HG03196 (cell line): ENCODE results near the gene ADGRA1.
"Not testable (repeated sequence)": the region's sequence is repeated elsewhere in the genome, so short reads cannot be mapped to it uniquely, and the experiment has no call there.

Experiments
- ATAC-seq: cut with Tn5 transposase; IDR thresholded peaks from one replicate; pipeline ENCODE4 v1.9.1; 2021; ENCODE audit not compliant: unreplicated experiment

The ADGRA1 gene, protein sequence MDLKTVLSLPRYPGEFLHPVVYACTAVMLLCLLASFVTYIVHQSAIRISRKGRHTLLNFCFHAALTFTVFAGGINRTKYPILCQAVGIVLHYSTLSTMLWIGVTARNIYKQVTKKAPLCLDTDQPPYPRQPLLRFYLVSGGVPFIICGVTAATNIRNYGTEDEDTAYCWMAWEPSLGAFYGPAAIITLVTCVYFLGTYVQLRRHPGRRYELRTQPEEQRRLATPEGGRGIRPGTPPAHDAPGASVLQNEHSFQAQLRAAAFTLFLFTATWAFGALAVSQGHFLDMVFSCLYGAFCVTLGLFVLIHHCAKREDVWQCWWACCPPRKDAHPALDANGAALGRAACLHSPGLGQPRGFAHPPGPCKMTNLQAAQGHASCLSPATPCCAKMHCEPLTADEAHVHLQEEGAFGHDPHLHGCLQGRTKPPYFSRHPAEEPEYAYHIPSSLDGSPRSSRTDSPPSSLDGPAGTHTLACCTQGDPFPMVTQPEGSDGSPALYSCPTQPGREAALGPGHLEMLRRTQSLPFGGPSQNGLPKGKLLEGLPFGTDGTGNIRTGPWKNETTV

DNA sequence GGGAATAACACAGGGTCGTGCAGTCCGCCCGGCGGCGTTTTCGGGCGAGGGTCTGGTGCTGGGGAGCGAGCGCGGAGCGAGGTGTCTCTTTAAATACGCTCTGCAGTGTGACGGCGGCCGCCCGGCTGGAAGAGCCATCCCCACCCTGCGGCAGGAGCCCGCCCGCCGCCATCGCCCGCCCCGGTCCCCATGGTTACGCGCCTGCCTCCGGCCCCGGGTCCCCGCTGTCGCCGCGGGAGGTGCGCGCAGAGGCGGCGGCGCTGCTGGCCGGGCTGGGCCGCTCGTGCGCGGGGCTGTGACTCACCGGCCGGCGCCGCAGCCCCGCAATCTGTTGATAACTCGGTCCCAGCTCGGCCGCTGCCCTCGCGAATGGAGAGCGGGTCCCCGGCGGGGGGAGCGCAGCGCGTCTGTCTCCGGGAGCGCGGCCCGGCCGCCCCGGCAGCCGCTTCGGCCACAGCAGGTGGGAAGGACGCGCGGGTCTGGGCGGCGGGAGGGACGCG lies at the start of gene ADGRA1:
Gene ADGRA1, plus strand, starts transcription at position 246 of the 500 bp plus-strand sequence. CDS start 986 bp downstream, outside the sequence.
- ATAC-seq = no peak

GRCh38 chr10:133038036-133038823 lies 49.5 kb upstream of the ADGRA1 start:
- ATAC-seq = no peak

DNA sequence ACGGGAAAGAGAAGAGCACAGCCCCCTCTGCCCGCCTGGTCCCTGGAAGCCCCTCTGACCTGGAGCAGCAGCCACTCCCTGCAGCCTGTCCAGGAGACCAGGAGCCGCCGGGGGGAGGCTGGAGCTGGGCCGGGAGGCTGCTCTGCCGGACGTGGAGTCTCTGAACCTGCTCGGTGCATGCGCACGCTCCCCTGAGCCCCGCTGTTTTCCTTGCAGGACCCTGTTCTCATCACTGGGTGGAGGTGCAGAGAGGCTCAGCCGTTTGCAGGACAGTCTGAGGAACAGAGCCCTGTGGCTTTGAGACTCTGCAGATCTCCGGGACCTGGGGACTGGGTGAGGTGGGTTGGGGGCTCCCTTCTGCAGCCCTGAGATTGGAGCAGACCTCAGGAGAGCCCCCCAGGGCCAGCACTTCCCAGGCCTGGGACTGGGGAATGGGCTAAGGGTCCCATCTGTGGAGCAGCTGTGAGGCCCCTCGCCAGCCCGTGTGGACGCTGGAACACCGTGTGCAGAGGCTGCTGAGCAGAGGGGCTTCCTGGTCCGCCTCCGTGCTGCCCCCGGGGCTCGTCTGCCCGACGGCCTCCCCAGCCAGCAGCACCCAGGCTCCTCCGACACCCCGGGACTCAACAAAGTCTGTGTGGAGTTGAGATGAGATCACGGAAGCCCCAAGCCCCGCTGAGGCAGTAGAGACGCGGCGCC lies 48.5 kb upstream of the ADGRA1 start:
- ATAC-seq = no peak

- ATAC-seq = no peak
These were observed 47.9 kb upstream of the ADGRA1 start for GRCh38 chr10:133039803-133040165.

GRCh38 chr10:133040198-133040597 lies 47.5 kb upstream of the ADGRA1 start:
- ATAC-seq = no peak

- ATAC-seq = no peak
These were observed 46.6 kb upstream of the ADGRA1 start for GRCh38 chr10:133041101-133041500.

DNA sequence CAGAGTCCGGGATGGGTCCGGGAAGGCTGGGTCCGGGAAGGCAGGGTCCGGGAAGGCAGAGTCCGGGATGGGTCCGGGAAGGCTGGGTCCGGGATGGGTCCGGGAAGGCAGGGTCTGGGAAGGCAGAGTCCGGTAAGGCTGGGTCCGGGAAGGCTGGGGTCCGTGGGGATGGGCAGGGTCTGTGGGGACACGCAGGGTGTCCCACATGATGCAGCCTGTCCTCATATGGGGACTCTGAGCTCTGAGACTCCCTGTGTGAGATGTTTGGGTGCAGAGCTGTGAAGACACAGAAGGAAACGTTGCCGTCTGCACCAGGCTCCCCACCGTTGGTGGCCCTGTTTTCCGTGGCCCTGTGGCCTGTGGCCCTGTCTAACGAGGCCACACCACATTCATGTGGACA lies 45.7 kb upstream of the ADGRA1 start:
- ATAC-seq = no peak

DNA sequence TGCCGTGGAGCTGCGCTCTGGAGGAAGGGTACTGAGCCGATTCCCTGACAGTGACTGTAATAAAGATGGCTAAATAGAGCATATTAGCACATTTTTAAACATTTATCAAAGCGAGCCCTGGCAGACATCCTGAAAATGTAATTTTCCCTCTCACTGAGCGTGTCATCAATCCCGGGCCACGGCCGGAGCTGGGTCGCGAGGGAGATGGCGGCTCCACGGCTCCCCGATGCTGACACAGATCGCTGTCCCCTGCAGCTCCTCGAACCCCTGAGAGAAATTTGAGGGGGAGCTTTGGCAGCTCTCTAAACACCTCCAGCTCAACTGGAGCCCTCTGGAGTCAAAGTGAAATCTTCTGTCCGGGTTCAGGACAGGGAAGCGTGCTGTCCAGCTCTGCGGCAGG lies 44.9 kb upstream of the ADGRA1 start:
- ATAC-seq = no peak

GRCh38 chr10:133043541-133044225 lies 44.0 kb upstream of the ADGRA1 start:
- no peak for ATAC-seq

DNA sequence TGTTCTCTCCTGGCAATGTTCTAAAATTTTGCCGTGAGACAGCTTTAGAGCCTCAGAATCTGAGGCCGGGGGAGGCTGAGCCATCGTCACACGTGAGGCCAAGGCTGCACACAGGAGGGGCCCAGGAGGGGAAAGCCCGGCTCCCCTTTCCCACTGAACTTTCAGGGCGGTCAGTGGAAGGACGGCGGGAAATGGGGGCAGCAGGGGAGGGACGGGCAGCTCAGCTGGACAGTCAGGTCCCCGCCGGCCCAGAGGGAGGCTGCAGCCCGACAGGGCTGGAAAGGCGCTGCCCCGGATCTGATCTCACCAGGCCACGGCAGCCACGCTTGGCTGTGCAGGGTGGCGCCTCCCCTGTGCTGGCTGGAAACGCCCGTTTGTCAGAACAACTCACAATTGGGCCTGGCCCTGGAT lies 43.3 kb upstream of the ADGRA1 start:
- ATAC-seq = no peak

DNA sequence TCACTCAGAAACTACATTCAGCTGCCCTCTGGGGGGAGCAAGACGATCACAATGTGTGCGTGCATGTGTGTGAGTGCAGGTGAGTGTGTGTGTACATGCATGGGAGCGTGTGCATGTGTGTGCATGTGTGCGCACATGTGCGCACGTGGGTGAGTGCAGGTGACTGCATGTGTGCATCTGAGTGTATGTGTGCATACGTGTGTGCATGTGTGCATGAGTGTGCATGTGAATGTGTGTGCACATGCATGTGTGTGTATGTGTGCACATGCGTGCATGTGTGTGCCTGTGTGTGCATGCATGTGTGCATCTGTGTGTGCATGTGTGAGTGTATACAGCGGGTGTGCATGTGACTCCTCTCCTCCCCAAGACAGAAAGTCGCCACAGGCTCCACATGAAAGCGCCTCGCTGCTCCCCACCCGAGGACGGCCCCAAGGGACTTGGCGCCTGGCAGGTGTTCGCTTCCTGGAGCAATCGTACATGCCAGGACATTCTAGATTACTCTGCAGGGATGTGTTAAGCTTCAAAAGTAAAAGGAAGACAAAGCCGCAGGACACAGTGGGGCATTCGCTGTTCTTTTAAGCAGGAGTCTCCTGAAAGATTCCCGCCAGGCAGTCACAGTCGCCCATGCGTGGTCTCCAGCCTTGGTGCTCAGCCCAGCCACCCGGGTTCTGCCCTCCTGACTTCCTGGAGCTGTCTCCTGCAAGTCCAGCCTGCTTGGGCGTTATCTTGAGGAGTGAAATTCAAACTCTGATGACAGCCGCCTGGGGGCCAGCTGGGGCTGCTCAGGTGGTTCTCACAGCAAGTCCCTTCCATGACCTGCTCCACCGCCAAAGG lies 42.0 kb upstream of the ADGRA1 start:
- ATAC-seq = no peak

DNA sequence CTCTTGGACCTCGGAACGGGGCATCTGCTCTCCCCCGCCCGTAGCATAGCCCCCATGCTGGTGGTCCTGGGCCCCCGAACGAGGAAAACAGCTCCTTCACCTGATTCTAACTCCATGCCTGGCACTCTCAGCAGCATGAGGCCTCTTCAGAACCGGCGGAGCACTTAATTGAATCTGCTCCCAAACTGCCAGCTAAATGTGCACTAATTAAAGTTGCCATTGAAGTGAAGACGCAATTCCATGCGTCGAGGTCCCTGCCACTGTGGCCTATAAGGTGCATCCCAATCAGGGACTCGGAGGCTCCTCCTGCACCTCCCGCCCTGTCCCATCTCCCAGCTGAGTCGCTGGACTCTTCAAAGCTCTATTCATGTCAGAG lies 41.3 kb upstream of the ADGRA1 start:
- ATAC-seq = no peak

DNA sequence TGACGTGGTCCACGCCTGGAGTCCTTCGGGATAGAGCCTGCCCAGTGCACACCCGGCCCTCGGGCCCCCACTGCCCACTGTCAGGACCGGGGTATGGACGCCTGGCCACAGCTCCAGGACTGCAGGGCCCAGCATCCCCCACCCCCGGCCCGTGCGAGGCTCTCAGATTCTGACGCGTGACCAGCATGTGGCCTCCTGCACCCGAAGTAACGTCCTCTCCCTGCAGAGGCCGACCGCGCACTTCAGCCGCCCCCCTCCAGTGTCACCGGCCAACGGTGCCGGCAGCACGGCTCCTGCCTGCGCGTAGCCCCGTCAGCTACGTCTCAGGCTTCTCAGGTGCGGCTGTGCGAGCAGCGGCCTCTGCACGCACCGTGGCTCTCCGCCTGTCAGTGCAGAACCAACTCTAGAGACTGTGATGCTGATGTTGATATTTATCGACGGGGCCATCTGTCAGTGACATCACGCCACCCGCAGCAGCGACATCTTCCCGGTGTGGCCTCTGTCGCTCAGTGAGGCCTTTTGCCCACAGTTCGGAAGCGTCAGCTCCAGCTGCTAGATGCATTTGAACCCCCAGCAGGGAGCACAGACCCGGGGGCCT lies 40.1 kb upstream of the ADGRA1 start:
- no peak for ATAC-seq

- ATAC-seq = no peak
These were observed 39.5 kb upstream of the ADGRA1 start for GRCh38 chr10:133048266-133048665.

DNA sequence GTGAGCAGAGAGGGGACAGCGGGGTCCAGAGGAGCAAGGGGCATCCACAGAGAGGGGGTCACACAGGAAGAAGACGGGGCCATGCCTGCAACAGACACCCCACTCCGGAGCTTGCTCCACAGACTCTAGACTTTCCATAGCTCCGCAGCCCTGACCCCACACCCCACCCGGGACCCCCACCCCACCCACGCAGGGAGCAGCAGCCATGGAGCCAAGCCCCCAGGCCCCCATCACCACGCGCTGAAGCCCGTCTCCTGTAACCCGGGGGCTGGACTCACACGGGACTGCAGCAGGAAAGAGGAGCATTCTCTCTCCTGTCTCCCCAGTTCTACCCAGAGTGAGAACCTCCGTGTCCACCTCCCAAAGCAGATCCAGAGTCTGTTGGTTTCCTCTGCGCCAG lies 38.8 kb upstream of the ADGRA1 start:
- ATAC-seq = no peak

DNA sequence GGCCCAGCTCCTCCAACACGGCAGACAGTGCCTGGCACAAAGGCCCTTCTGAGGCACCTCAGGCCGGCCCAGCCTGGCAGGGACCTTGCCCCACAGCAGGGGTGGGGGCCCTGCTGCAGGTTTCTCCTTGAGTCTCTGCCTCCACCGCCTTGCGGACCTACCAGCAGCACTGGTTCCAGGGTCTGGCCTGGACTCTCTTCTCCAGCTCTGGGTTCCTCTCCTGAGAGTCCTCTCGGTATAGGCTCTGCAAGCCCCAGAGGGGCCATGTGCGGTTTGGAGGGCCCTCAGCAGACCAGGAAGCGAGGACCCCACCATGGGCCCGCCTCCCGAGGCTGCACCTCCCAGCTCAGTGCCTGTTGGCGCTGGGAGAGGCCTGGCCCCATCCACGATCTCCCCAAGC lies 38.1 kb upstream of the ADGRA1 start:
- no peak for ATAC-seq

GRCh38 chr10:133050371-133050770 lies 37.4 kb upstream of the ADGRA1 start:
- ATAC-seq = no peak

GRCh38 chr10:133052076-133052475 lies 35.6 kb upstream of the ADGRA1 start:
- no peak for ATAC-seq

DNA sequence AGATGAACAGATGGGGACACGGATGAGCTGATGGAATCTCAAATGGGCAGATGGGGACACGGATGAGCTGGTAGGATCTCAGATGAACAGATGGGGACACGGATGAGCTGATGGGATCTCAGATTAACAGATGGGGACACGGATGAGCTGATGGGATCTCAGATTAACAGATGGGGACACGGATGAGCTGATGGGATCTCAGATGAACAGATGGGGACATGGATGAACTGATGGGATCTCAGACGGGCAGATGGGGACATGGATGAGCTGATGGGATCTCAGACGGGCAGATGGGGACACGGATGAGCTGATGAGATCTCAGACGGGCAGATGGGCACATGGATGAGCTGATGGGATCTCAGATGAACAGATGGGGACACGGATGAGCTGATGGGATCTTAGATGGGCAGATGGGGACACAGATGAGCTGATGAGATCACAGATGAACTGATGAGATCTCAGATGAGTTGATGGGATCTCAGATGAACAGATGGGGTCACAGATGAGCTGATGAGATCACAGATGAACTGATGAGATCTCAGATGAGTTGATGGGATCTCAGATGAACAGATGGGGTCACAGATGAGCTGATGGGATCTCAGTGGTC lies 34.1 kb upstream of the ADGRA1 start:
- not testable (repeated sequence) for ATAC-seq
